ENCODE measurements around the gene KMT2B.
A peak's percentile ranks its signal among the peaks of the same experiment; 100 is the strongest.

Gene KMT2B

GRCh38 chr19:35783469-35784434, 65.9 kb downstream of the KMT2B start:
- Histone ChIP-seq H3K36me3 (ENCODE audit: control insufficient read depth in 1 of 2, insufficient read depth in 2 of 2, low read depth in 1 of 2, low read length in 2 of 2) (peaks cover 15 to 77% of the 10 kb centered on the region in 2 experiments), H3K4me1 (ENCODE audit: control insufficient read depth, insufficient read depth, low read depth, low read length) (peaks cover 16% of the 10 kb centered on the region), H3K4ac (ENCODE audit: low read depth in 1 of 2, low read length in 2 of 2) (no peak overlapping the region), H3K9me3 (ENCODE audit: control insufficient read depth, low read length) (no peaks in the 10 kb centered on the region), H3K23ac (ENCODE audit: low read length in 2 of 2) (no peak overlapping the region), H3K4me2 (ENCODE audit: low read length, poor library complexity, severe bottlenecking) (no peak overlapping the region), H3K9ac (ENCODE audit: low read length) (no peak overlapping the region), H2BK5ac (ENCODE audit: low read depth, low read length, poor library complexity, severe bottlenecking) (no peak overlapping the region), H3K27me3 (ENCODE audit: control insufficient read depth in 1 of 2, insufficient read depth in 1 of 2, low read length in 2 of 2) (no peaks in the 10 kb centered on the region), H3K79me1 (replicated peaks; ENCODE audit: low read length, poor library complexity, severe bottlenecking) (peaks cover 3% of the 10 kb centered on the region), H2AK5ac (ENCODE audit: low read length, severe bottlenecking) (no peak overlapping the region), H4K91ac (ENCODE audit: low read length) (no peak overlapping the region), H3K27ac (ENCODE audit: low read length, poor library complexity, severe bottlenecking) (no peak overlapping the region), H3K14ac (ENCODE audit: low read length in 2 of 2) (no peak overlapping the region), H2AFZ (ENCODE audit: low read depth, low read length) (no peak overlapping the region), H4K8ac (ENCODE audit: low read length) (no peak overlapping the region), H3K18ac (ENCODE audit: low read depth in 1 of 2, low read length in 2 of 2) (no peak overlapping the region), H3K4me3 (ENCODE audit: insufficient read depth in 1 of 2, low read depth in 1 of 2, low read length in 2 of 2) (no peak overlapping the region), H2BK15ac (ENCODE audit: low read depth, poor library complexity, severe bottlenecking) (no peak overlapping the region), H2BK120ac (ENCODE audit: low read depth, low read length) (no peak overlapping the region), H2BK12ac (ENCODE audit: low read length in 2 of 2) (no peak overlapping the region)
- no peak for DNase-seq
- 83% methylated on average over 25 of the region's 28 CpGs for WGBS

DNA sequence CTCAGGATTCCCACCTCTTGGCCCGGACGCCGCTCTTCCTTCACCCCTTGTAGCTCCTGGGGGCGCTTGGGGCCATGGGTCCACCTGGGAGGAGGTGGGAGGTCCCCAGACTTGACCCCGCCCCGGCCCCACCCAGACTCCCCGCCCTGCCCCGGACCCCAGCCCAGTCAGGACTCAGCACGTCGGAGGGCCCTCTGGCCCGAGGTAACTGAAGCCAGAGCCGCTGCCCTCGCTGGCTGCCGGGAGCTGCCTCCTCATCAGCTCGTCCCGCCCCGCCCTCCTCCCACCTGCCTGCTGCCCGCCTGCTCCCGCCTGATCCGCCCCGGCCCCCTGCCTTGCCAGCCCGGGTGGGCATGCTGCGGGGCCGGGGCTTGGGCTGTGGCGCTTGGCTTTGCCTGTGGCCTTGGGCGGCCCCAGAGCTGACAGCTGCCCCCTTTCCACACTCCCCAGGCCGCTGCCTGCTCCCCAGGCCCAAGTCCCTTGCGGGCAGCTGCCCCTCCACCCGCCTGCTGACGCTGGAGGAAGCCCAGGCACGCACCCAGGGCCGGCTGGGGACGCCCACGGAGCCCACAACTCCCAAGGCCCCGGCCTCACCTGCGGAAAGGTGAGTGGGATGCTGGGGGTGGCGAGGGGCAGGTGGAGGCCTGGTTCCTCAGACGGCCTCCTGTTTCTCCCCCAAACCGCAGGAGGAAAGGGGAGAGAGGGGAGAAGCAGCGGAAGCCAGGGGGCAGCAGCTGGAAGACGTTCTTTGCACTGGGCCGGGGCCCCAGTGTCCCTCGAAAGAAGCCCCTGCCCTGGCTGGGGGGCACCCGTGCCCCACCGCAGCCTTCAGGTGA, 66.9 kb downstream of the KMT2B start:
- Histone ChIP-seq H3K23ac (ENCODE audit: low read length in 2 of 2) (no peak overlapping the region), H3K27ac (ENCODE audit: low read length, poor library complexity, severe bottlenecking) (no peak overlapping the region), H2BK12ac (ENCODE audit: low read length in 2 of 2) (peak overlapping the region in 1 of 2 experiments; percentile 16), H3K79me1 (replicated peaks; ENCODE audit: low read length, poor library complexity, severe bottlenecking) (peaks cover 3% of the 10 kb centered on the region), H3K18ac (ENCODE audit: low read depth in 1 of 2, low read length in 2 of 2) (no peak overlapping the region), H4K8ac (ENCODE audit: low read length) (no peak overlapping the region), H3K9me3 (ENCODE audit: control insufficient read depth, low read length) (no peaks in the 10 kb centered on the region), H3K27me3 (ENCODE audit: control insufficient read depth in 1 of 2, insufficient read depth in 1 of 2, low read length in 2 of 2) (no peaks in the 10 kb centered on the region), H3K4ac (ENCODE audit: low read depth in 1 of 2, low read length in 2 of 2) (no peak overlapping the region), H3K4me3 (ENCODE audit: insufficient read depth in 1 of 2, low read depth in 1 of 2, low read length in 2 of 2) (no peak overlapping the region), H3K14ac (ENCODE audit: low read length in 2 of 2) (no peak overlapping the region), H2BK120ac (ENCODE audit: low read depth, low read length) (no peak overlapping the region), H3K36me3 (ENCODE audit: control insufficient read depth in 1 of 2, insufficient read depth in 2 of 2, low read depth in 1 of 2, low read length in 2 of 2) (peaks cover 12 to 74% of the 10 kb centered on the region in 2 experiments), H4K91ac (ENCODE audit: low read length) (no peak overlapping the region), H2BK15ac (ENCODE audit: low read depth, poor library complexity, severe bottlenecking) (no peak overlapping the region), H2AFZ (ENCODE audit: low read depth, low read length) (no peak overlapping the region), H2AK5ac (ENCODE audit: low read length, severe bottlenecking) (no peak overlapping the region), H3K4me1 (ENCODE audit: control insufficient read depth, insufficient read depth, low read depth, low read length) (peaks cover 15% of the 10 kb centered on the region), H3K4me2 (ENCODE audit: low read length, poor library complexity, severe bottlenecking) (no peak overlapping the region), H3K9ac (ENCODE audit: low read length) (no peak overlapping the region), H2BK5ac (ENCODE audit: low read depth, low read length, poor library complexity, severe bottlenecking) (no peak overlapping the region)
- WGBS = 69% methylated on average over 36 of the region's 45 CpGs
- DNase-seq = no peak

DNA sequence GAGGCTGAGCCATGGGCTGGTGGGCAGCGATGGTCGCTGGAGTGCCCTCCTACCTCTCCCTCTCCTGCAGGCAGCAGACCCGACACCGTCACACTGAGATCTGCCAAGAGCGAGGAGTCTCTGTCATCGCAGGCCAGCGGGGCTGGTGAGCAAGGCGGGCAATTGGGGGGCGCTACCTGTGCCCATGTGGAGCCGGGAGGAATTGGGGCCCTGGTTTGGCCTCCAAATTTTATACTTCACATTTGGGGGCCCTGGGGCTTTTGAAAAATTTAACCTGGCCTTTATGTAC, 67.5 kb downstream of the KMT2B start:
- H3K4ac ChIP-seq (ENCODE audit: low read depth in 1 of 2, low read length in 2 of 2) = no peak overlapping the region
- no peak overlapping the region for H4K8ac ChIP-seq (ENCODE audit: low read length)
- no peak overlapping the region for H2AFZ ChIP-seq (ENCODE audit: low read depth, low read length)
- no peak overlapping the region for H2BK15ac ChIP-seq (ENCODE audit: low read depth, poor library complexity, severe bottlenecking)
- DNase-seq = no peak
- WGBS = 85% methylated on average over 9 of the region's 10 CpGs
- peaks cover 12 to 69% of the 10 kb centered on the region in 2 experiments for H3K36me3 ChIP-seq (ENCODE audit: control insufficient read depth in 1 of 2, insufficient read depth in 2 of 2, low read depth in 1 of 2, low read length in 2 of 2)
- peaks cover 14% of the 10 kb centered on the region for H3K4me1 ChIP-seq (ENCODE audit: control insufficient read depth, insufficient read depth, low read depth, low read length)
- no peak overlapping the region for H3K9ac ChIP-seq (ENCODE audit: low read length)
- no peak overlapping the region for H4K91ac ChIP-seq (ENCODE audit: low read length)
- no peak overlapping the region for H2AK5ac ChIP-seq (ENCODE audit: low read length, severe bottlenecking)
- no peak overlapping the region for H3K4me3 ChIP-seq (ENCODE audit: insufficient read depth in 1 of 2, low read depth in 1 of 2, low read length in 2 of 2)
- no peak overlapping the region for H2BK120ac ChIP-seq (ENCODE audit: low read depth, low read length)
- H3K9me3 ChIP-seq (ENCODE audit: control insufficient read depth, low read length) = no peaks in the 10 kb centered on the region
- no peak overlapping the region for H2BK12ac ChIP-seq (ENCODE audit: low read length in 2 of 2)
- H3K14ac ChIP-seq (ENCODE audit: low read length in 2 of 2) = no peak overlapping the region
- H3K27me3 ChIP-seq (ENCODE audit: control insufficient read depth in 1 of 2, insufficient read depth in 1 of 2, low read length in 2 of 2) = no peaks in the 10 kb centered on the region
- no peak overlapping the region for H3K18ac ChIP-seq (ENCODE audit: low read depth in 1 of 2, low read length in 2 of 2)
- no peak overlapping the region for H3K4me2 ChIP-seq (ENCODE audit: low read length, poor library complexity, severe bottlenecking)
- H2BK5ac ChIP-seq (ENCODE audit: low read depth, low read length, poor library complexity, severe bottlenecking) = no peak overlapping the region
- H3K23ac ChIP-seq (ENCODE audit: low read length in 2 of 2) = no peak overlapping the region
- no peak overlapping the region for H3K27ac ChIP-seq (ENCODE audit: low read length, poor library complexity, severe bottlenecking)
- H3K79me1 ChIP-seq (replicated peaks; ENCODE audit: low read length, poor library complexity, severe bottlenecking) = peaks cover 2% of the 10 kb centered on the region

Measured in mesenchymal stem cell (in vitro differentiated cells and primary cell).